HG02763 (cell line): ENCODE data around the gene EBF4.
"Not testable (repeated sequence)": the region's sequence is repeated elsewhere in the genome, so short reads cannot be mapped to it uniquely, and the experiment has no call there.

Source experiments
- ATAC-seq: cut with Tn5 transposase; IDR thresholded peaks from one replicate; pipeline ENCODE4 v1.9.1; 2021; ENCODE audit warnings: mild to moderate bottlenecking, moderate library complexity; ENCODE audit not compliant: unreplicated experiment

The EBF4 gene

GRCh38 chr20:2672446-2672845 is 20.1 kb upstream of the EBF4 start:
- ATAC-seq = no peak

- no peak for ATAC-seq
These were observed 19.1 kb upstream of the EBF4 start for GRCh38 chr20:2673453-2673852.

GRCh38 chr20:2680046-2680445 is 12.5 kb upstream of the EBF4 start:
- no peak for ATAC-seq

- ATAC-seq = not testable (repeated sequence)
These were observed 10.5 kb upstream of the EBF4 start for GRCh38 chr20:2682040-2682439.

- ATAC-seq = not testable (repeated sequence)
These were observed 7.8 kb upstream of the EBF4 start for GRCh38 chr20:2684817-2685216.

- ATAC-seq = no peak
These were observed 5.1 kb upstream of the EBF4 start for GRCh38 chr20:2687514-2687913.

- no peak for ATAC-seq
These were observed 4.5 kb upstream of the EBF4 start for GRCh38 chr20:2688041-2688591.

- ATAC-seq = no peak
These were observed 2.4 kb upstream of the EBF4 start for GRCh38 chr20:2690213-2690612.

- no peak for ATAC-seq
These were observed 1.9 kb upstream of the EBF4 start for GRCh38 chr20:2690718-2691117.

GRCh38 chr20:2691127-2691526 is 1.5 kb upstream of the EBF4 start:
- no peak for ATAC-seq

- ATAC-seq = no peak
These were observed 931 bp upstream of the EBF4 start for GRCh38 chr20:2691663-2692035.

GRCh38 chr20:2692886-2693285 is 306 bp downstream of the EBF4 start:
- no peak for ATAC-seq

GRCh38 chr20:2693286-2694007 is 867 bp downstream of the EBF4 start:
- no peak for ATAC-seq

GRCh38 chr20:2694008-2694471 is 1.5 kb downstream of the EBF4 start:
- ATAC-seq = no peak

- ATAC-seq = no peak
These were observed 1.9 kb downstream of the EBF4 start for GRCh38 chr20:2694519-2694918.

- ATAC-seq = no peak
These were observed 2.8 kb downstream of the EBF4 start for GRCh38 chr20:2695206-2695983.

- ATAC-seq = not testable (repeated sequence)
These were observed 3.5 kb downstream of the EBF4 start for GRCh38 chr20:2695984-2696525.

GRCh38 chr20:2696646-2697045 is 4.1 kb downstream of the EBF4 start:
- no peak for ATAC-seq

- ATAC-seq = no peak
These were observed 5.2 kb downstream of the EBF4 start for GRCh38 chr20:2697768-2698167.

GRCh38 chr20:2698186-2698817 is 5.7 kb downstream of the EBF4 start:
- ATAC-seq = no peak

GRCh38 chr20:2698912-2699311 is 6.3 kb downstream of the EBF4 start:
- ATAC-seq = no peak
